H9 (cell line): ENCODE measurements around the gene SBNO1. TPM values are rescaled to one million over a fixed set of nuclear protein-coding genes. Genes with fewer than 3 reads are reported as not detected.

ENCODE experiments used
- DNase-seq: peaks from one replicate; pipeline ENCODE4 v3.0.0-alpha.2; 2017
- H2AFZ ChIP-seq: one replicate; pipeline ENCODE4 v1.6.1; 2013; ENCODE audit warnings: mild to moderate bottlenecking, low read length, control low read depth, moderate library complexity
- H2AK5ac ChIP-seq: 2 replicates; pipeline ENCODE4 v1.6.1; 2013; ENCODE audit warnings: low read length, control low read depth, mixed read lengths; ENCODE audit not compliant: insufficient read length
- H2BK120ac ChIP-seq: one replicate; pipeline ENCODE4 v1.6.1; 2013; ENCODE audit warnings: low read depth, mild to moderate bottlenecking, low read length, control low read depth, inconsistent platforms; ENCODE audit not compliant: poor library complexity, severe bottlenecking
- H2BK12ac ChIP-seq: 2 replicates; pipeline ENCODE4 v1.6.1; 2013; ENCODE audit warnings: low read length, control low read depth, mixed read lengths, low read depth; ENCODE audit not compliant: insufficient read length
- H2BK15ac ChIP-seq: 2 replicates; pipeline ENCODE4 v1.6.1; 2013; ENCODE audit warnings: low read depth, low read length, control low read depth
- H2BK20ac ChIP-seq: one replicate; pipeline ENCODE4 v1.6.1; 2013; ENCODE audit warnings: low read depth, mild to moderate bottlenecking, low read length, control low read depth, inconsistent platforms; ENCODE audit not compliant: poor library complexity, severe bottlenecking
- H2BK5ac ChIP-seq: 2 replicates; pipeline ENCODE4 v1.6.1; 2013; ENCODE audit warnings: low read length, control low read depth, mixed read lengths; ENCODE audit not compliant: insufficient read length
- H3K14ac ChIP-seq: 2 replicates; pipeline ENCODE4 v1.6.1; 2013; ENCODE audit warnings: low read length, control low read depth; ENCODE audit not compliant: insufficient read depth
- H3K18ac ChIP-seq: 2 replicates; pipeline ENCODE4 v1.6.1; 2013; ENCODE audit warnings: low read depth, mild to moderate bottlenecking, mixed read lengths, low read length, control low read depth; ENCODE audit not compliant: insufficient read length
- H3K23ac ChIP-seq: 2 replicates; pipeline ENCODE4 v1.6.1; 2013; ENCODE audit warnings: low read length, control low read depth, mixed read lengths, low read depth; ENCODE audit not compliant: insufficient read length
- H3K23me2 ChIP-seq: 2 replicates; pipeline ENCODE4 v1.6.1; 2013; ENCODE audit warnings: low read depth, mild to moderate bottlenecking, mixed read lengths, low read length, control low read depth; ENCODE audit not compliant: insufficient read length, poor library complexity, severe bottlenecking
- H3K27ac ChIP-seq: 2 replicates; pipeline ENCODE4 v1.5.1; 2013; ENCODE audit warnings: low read length, control low read depth, mixed read lengths, low read depth; ENCODE audit not compliant: insufficient read length
- H3K27me3 ChIP-seq: 2 replicates; pipeline ENCODE4 v1.6.1; 2013; ENCODE audit warnings: low read length, control low read depth, inconsistent platforms; ENCODE audit not compliant: insufficient read depth
- H3K4ac ChIP-seq: 2 replicates; pipeline ENCODE4 v1.6.1; 2013; ENCODE audit warnings: low read depth, mild to moderate bottlenecking, control low read depth, inconsistent platforms, low read length, moderate library complexity
- H3K4me1 ChIP-seq: 2 replicates; pipeline ENCODE4 v1.6.1; 2013; ENCODE audit warnings: low read length, control low read depth, inconsistent platforms; ENCODE audit not compliant: insufficient read depth
- H3K4me2 ChIP-seq: 2 replicates; pipeline ENCODE4 v1.6.1; 2013; ENCODE audit warnings: low read length, control low read depth, mixed read lengths; ENCODE audit not compliant: insufficient read length, insufficient read depth
- H3K56ac ChIP-seq: 2 replicates; pipeline ENCODE4 v1.6.1; 2013; ENCODE audit warnings: low read depth, mild to moderate bottlenecking, mixed read lengths, low read length, control low read depth; ENCODE audit not compliant: insufficient read length
- H3K79me1 ChIP-seq: 2 replicates; pipeline ENCODE4 v1.6.1; 2013; ENCODE audit warnings: low read depth, mild to moderate bottlenecking, moderate library complexity, low read length, control low read depth, inconsistent platforms; ENCODE audit not compliant: insufficient read depth, poor library complexity, severe bottlenecking
- H3K79me2 ChIP-seq: 2 replicates; pipeline ENCODE4 v1.6.1; 2013; ENCODE audit warnings: low read length, control low read depth, inconsistent platforms; ENCODE audit not compliant: insufficient read depth
- H3K9ac ChIP-seq: 2 replicates; pipeline ENCODE4 v1.6.1; 2013; ENCODE audit warnings: low read length, control low read depth, mixed read lengths; ENCODE audit not compliant: insufficient read length; ENCODE audit errors: extremely low read depth
- H3K9me3 ChIP-seq: one replicate; pipeline ENCODE4 v1.6.1; 2013; ENCODE audit warnings: low read depth, low read length, inconsistent platforms; ENCODE audit not compliant: control insufficient read depth
- H3T11ph ChIP-seq: one replicate; pipeline ENCODE4 v1.6.1; 2013; ENCODE audit warnings: mild to moderate bottlenecking, low read length, control low read depth, inconsistent platforms
- H4K20me1 ChIP-seq: one replicate; pipeline ENCODE4 v1.6.1; 2013; ENCODE audit not compliant: control insufficient read depth, insufficient read length, insufficient read depth
- H4K5ac ChIP-seq: 2 replicates; pipeline ENCODE4 v1.6.1; 2013; ENCODE audit warnings: low read depth, mild to moderate bottlenecking, mixed read lengths, low read length, control low read depth; ENCODE audit not compliant: insufficient read length
- H4K8ac ChIP-seq: replicated peaks from 2 replicates; pipeline ENCODE4 v1.6.1; 2013; ENCODE audit warnings: low read length, control low read depth, mixed read lengths, low read depth; ENCODE audit not compliant: insufficient read length
- H4K91ac ChIP-seq: 2 replicates; pipeline ENCODE4 v1.6.1; 2013; ENCODE audit warnings: low read depth, mild to moderate bottlenecking, moderate library complexity, mixed read lengths, low read length, control low read depth; ENCODE audit not compliant: insufficient read length
- H3K27ac Mint-ChIP-seq, 3 experiments: 2 replicates in 2 of 3; 3 replicates in 1 of 3; pipeline ENCODE4 v1.8.0; 2020 to 2021; ENCODE audit warnings: mixed read lengths in 3 of 3, mild to moderate bottlenecking in 1 of 3, moderate library complexity in 1 of 3
- H3K27me3 Mint-ChIP-seq: 2 replicates; pipeline ENCODE4 v1.8.0; 2021; ENCODE audit warnings: low read depth, mild to moderate bottlenecking, moderate library complexity, mixed read lengths
- H3K36me3 Mint-ChIP-seq, 3 experiments: 2 replicates in 2 of 3; 3 replicates in 1 of 3; pipeline ENCODE4 v1.8.0; 2020 to 2021; ENCODE audit warnings: low read depth in 3 of 3, mixed read lengths in 3 of 3; ENCODE audit not compliant: insufficient read depth in 1 of 3
- H3K4me1 Mint-ChIP-seq, 2 experiments: 2 replicates each; pipeline ENCODE4 v1.8.0; 2020; ENCODE audit warnings: mixed read lengths in 2 of 2
- H3K4me3 Mint-ChIP-seq, 2 experiments: 2 replicates in 1 of 2; 3 replicates in 1 of 2; pipeline ENCODE4 v1.8.0; 2020 to 2021; ENCODE audit warnings: mild to moderate bottlenecking in 2 of 2, mixed read lengths in 2 of 2, moderate library complexity in 1 of 2
- H3K9me3 Mint-ChIP-seq, 2 experiments: 2 replicates in 1 of 2; 3 replicates in 1 of 2; pipeline ENCODE4 v1.8.0; 2020; ENCODE audit warnings: mild to moderate bottlenecking in 2 of 2, mixed read lengths in 2 of 2, moderate library complexity in 1 of 2
- WGBS: extraction: QIAGEN DNeasy Blood & Tissue Kit; methylation state at CpG from one replicate; pipeline ENCODE4 v1.1.7; 2013; ENCODE audit warnings: missing lambda C conversion rate, low lambda C conversion rate, mixed read lengths; ENCODE audit not compliant: insufficient read length; ENCODE audit errors: extremely low coverage; 5-methylcytosine and 5-hydroxymethylcytosine counted together
- total RNA-seq: library from RNA; stranded (reverse); gene quantifications from 2 replicates; pipeline ENCODE4 v1.2.1, GENCODE V29; 2021
- TF ChIP-seq, protein P1 (sequence below): fragments of 200-600 bp; sonication (generic); conservative IDR thresholded peaks from 3 replicates; pipeline ENCODE4 v1.8.0; 2021; ENCODE audit warnings: antibody characterized with exemption, mild to moderate bottlenecking

The SBNO1 gene
- total RNA-seq, 1 experiment from 2014 or later: 47.5 TPM

DNA sequence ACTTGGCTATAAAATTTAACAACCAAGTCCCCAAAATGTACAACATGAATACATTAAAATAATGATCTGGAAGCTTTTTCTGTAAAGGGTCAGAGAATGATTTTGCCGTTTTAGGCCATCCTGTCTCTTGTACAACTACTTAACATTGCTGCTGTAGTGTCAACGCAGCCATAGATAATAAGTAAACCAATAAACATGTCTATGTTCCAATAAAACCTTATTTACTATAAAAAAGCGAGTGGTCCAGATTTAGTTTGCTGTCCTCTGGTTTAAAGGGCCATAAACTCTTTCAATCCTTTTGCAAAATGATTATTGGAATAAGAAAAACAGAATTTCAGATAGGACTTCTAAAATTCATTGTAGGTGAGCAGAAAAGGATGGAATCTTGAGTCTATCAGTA lies 29.2 kb downstream of the SBNO1 start:
- Histone ChIP-seq H3K4me1 (no peaks in the 10 kb centered on the region), H3K14ac (no peak overlapping the region), H3K4ac (no peak overlapping the region), H3K18ac (no peak overlapping the region), H3K79me1 (peaks cover 5% of the 10 kb centered on the region), H3K27me3 (no peaks in the 10 kb centered on the region), H2BK20ac (no peak overlapping the region), H3K79me2 (no peaks in the 10 kb centered on the region), H3K27ac (no peak overlapping the region), H4K20me1 (no peaks in the 10 kb centered on the region), H3K56ac (no peak overlapping the region), H2AK5ac (no peak overlapping the region), H3K4me2 (no peak overlapping the region), H2BK12ac (no peak overlapping the region), H3T11ph (no peak overlapping the region), H3K9me3 (no peaks in the 10 kb centered on the region), H4K5ac (no peak overlapping the region), H4K8ac (no peak overlapping the region), H2BK5ac (no peak overlapping the region), H3K9ac (no peak overlapping the region), H2AFZ (no peak overlapping the region), H2BK15ac (no peak overlapping the region), H4K91ac (no peak overlapping the region), H3K23ac (no peak overlapping the region), H2BK120ac (no peak overlapping the region), H3K23me2 (no peaks in the 10 kb centered on the region)
- H3K36me3 Mint-ChIP-seq: peaks cover 28 to 67% (median 59%) of the 10 kb centered on the region in 3 experiments; a peak in 6 of 7 replicates
- TF ChIP-seq, protein P1, sequence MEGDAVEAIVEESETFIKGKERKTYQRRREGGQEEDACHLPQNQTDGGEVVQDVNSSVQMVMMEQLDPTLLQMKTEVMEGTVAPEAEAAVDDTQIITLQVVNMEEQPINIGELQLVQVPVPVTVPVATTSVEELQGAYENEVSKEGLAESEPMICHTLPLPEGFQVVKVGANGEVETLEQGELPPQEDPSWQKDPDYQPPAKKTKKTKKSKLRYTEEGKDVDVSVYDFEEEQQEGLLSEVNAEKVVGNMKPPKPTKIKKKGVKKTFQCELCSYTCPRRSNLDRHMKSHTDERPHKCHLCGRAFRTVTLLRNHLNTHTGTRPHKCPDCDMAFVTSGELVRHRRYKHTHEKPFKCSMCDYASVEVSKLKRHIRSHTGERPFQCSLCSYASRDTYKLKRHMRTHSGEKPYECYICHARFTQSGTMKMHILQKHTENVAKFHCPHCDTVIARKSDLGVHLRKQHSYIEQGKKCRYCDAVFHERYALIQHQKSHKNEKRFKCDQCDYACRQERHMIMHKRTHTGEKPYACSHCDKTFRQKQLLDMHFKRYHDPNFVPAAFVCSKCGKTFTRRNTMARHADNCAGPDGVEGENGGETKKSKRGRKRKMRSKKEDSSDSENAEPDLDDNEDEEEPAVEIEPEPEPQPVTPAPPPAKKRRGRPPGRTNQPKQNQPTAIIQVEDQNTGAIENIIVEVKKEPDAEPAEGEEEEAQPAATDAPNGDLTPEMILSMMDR: no peak
- H3K9me3 Mint-ChIP-seq: no peaks in the 10 kb centered on the region
- H3K27ac Mint-ChIP-seq: no peak overlapping the region
- no peak for DNase-seq
- no CpG with 5 or more reads among the region's 3 CpGs for WGBS
- H3K4me3 Mint-ChIP-seq: no peak overlapping the region
- H3K4me1 Mint-ChIP-seq: no peaks in the 10 kb centered on the region
- no peaks in the 10 kb centered on the region for H3K27me3 Mint-ChIP-seq
